HG02943 (cell line): ENCODE results near the gene DLGAP1.
A peak's percentile ranks its signal among the peaks of the same experiment; 100 is the strongest.

ENCODE experiments used
- ATAC-seq: cut with Tn5 transposase; IDR thresholded peaks from one replicate; pipeline ENCODE4 v1.9.1; 2021; ENCODE audit warnings: mild to moderate bottlenecking, low read depth, moderate library complexity; ENCODE audit not compliant: unreplicated experiment

DLGAP1 gene

DNA sequence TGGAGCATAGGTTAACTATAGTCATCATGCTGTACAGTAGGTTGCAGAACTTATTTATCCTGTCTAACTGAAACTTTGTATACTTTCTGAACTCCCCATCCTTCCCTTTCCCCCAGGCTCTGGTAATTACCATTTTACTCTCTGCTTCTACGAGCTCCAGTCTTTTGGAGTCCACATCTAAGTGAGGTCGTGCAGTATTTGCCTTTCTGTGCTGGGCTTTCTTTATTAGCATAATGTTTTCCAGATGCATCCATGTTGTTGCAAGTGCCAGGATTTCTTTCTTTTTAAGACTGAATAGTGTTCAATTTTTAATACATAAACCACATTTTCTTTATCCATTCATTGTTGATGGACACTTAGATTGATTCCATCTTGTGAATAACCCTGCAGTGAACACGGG is 541.0 kb downstream of the DLGAP1 start:
- no peak for ATAC-seq

DNA sequence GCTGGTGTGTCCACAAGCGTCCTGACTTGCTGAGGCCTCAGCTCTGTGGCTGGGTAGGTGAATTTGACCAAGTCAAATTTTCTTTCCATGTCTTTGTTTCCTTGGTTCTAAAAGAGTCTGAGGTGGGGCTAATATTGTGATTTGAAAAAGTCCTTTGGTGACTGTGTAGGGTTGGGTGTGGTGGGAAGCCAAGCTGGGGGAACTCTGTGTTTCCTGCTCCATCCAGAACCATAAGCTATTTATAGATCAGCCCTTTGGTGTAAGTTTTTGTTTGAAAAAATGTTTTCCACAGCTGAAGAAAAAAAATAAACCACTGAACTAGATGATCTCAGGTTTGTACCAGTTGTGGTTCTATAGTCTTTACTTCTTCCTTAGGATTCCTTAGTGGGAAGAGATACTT is 542.4 kb downstream of the DLGAP1 start:
- ATAC-seq, result no peak

DNA sequence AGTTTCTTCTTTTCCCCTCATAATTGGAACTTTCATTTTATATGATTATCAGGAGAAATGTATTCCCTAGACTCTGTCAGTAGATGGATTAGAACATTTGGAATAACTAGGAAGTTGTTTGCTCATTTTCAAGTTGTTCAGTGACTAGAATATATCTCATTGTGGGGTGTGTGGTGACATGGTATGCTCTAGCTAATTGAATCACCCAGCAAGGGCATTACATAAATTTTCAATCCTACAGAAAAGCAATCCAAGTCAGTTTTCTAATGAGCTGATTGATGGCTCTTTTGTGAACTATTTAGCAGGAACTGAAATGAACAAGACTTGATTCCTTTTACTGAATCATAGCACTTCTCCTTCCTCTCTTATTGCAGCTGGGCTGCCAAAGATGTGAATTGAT is 543.7 kb downstream of the DLGAP1 start:
- no peak for ATAC-seq

DNA sequence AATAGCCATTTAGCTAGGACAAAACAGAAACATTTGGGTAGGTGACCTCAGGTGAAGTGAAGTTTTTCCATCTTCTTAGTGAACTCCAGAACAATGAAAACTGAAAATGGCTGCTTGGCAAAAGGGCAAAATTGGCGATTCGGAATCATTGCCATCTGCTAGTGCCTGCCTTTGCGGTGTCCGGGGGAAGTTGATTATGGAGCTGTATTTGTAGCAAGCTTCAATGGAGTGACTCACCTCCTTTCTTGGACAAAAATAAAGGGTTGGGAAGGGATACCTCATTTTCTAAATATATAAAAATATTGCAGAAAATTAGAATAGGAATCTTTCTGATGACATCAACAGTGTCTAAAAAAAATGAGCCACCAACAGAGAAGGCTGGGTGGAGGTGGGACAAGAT is 544.6 kb downstream of the DLGAP1 start:
- no peak for ATAC-seq

DNA sequence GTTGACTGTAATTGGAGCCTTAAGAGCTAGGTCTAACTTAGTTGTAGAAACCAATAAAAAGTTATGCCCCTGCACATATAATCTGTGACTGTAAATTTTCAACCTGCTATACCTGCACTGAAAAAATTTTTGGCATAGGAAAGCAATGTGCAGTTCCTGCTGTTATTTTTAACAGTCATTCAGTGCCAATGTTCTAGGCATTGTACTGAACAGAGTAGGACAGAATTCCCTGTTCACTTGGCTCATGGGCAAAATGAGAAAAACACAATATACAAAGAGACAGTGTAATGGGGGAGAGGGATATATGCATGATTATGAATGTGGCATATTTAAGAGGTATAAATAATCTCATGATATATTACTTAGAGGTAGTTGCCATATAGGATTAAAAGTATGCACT is 547.2 kb downstream of the DLGAP1 start:
- no peak for ATAC-seq

DNA sequence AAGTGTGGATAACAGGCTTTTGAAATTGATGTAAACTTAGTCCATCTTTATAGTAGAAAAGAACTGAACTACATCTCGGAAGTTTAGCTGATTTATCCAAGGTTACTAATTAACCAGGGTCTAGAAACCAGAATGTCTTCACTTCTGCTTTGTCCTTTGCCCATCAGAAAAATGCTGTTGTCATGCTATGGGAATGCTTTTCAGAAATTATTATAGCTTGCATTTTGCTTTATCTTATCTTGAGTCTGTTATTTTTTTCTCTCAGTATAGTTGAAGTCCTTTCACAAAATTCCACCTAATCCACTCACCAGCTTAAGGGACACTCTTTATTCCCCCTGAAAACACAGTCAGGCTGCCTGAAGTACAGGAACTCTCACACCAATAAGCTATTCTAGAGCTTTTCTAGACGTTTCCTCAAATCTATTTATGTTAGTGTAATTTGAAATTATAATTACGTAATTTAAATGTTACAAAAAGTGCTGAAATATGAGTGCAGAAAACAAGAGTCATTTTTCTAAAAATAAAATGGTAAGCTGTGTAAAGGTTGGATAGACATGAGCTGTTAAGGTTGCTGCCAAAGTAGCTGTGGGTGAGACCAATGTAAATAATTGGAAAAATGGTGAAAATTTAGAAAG is 548.9 kb downstream of the DLGAP1 start:
- ATAC-seq, result peak; percentile 72

DNA sequence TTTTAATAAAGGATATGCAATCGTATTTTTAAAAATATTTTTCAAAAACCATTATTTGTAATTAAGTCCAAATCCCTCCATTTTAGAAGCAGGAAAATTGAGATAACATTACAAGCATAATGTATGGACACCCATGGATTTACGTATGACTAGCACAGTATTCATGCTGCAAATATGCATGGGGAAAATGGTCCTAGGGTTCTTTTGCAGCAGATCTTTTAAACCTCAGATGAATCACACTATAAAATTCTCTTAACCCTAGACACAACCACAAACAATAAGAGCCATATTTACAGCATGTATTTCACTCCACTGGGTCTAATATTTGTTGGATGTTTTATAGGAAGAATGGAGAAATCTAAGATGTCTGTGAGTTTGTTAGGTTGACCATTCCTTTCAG is 551.8 kb downstream of the DLGAP1 start:
- no peak for ATAC-seq

DNA sequence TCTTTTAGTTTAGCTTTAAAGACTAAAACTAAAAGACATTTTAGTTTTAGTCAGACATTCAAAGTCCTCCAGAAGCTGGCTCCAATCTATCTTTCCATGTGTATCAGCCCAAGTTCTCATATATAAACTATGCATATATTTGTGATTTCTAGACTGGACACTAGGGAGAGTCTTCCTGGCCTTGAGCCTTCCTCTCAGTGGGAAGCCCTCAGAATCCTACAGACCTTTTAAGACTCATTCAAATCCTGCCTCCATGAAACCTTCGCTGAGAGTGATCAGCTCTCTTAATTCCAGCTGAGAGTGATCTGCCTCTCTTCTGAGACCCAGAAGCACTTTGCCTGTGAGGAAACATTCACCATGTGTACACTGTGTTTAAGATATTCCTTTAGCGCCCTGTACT is 552.4 kb downstream of the DLGAP1 start:
- no peak for ATAC-seq

DNA sequence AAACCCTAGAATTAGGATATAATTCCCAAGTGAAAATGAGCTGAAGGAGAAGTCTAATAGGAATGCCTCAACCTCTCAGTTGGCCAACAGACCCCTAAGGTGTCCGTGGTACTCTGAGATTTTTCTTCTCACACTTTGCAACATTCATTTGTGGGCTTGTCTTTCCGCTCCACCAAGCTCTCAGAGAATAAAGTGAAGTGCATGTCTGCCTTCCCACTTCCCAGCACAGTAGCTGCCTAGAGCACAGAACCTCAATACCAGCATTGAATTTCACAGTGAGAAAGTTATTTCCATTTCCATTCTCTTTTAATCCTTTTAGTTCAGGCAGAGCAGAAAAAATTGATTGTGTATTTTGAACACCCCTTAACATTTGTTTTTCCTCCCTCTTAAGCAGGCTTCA is 553.3 kb downstream of the DLGAP1 start:
- ATAC-seq, result no peak

DNA sequence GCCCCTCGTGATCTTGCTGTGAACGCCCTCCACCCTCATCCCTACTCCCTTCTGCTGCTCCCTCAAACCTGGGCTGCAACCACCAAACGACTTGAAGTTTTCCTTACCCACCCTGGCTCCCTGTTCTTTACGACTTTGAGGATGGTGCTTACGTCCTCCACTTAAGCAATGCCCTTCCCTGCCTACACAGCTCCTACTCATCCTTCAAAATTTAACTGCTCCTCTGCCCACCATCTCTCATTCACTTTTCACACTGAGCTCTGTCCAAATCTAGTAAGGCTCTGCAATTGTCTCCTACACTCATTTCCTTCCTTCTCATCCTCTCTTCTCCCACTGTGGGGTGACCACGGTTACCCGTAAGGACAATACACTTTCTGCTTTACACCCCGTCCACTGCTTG is 554.1 kb downstream of the DLGAP1 start:
- ATAC-seq, result no peak

DNA sequence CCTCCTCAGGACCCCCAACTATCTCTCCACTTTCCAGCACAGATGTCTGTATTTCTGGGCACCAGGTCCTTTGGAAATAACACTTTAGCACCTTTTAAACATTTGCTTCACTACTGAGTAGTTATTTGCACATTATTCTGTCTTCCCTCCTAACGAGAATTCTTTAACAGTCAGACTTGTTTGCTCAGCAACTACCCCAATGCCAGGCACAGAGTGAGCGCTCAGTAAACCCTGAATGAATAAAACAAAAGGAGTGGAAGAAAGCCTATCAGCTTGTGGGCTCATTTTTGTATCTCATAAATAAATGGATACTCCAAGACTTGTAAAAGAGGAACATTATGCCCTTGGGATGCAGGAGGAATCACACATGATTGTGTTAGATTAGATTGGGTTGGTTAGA is 554.8 kb downstream of the DLGAP1 start:
- no peak for ATAC-seq

DNA sequence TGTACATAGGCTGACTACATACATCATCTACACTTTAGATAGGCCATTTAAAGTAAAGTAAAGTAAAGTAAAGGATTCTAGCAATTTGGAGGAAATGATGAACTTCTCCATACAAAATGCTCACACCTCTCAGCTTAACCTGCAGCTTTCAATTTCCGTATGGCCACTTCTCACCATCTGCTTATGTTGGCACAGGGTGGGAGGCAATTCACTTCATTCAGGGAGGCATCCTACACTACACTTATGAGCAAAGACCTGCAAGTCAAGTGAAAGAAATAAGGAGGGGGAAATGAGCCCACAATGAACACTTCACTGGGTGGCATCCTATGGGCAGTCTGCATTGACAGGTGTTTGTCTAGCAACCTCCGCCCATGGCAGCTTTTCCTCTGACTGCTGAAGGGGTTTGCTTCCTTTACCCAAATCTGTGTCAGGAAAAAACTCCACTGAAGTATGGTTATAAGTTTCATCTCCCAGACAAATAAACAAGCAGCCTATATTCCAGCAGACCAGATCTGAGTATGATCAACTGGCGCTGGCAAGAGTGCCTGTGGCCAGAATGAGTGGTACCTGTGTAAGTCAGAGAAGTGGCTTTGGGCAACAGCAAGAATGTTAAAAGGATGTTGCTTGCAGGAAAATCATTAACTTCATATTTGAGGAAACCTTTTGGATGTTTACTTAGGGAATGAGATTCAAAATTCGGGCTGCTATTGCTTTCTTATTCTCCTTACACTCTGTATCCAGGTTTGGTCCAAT is 556.1 kb downstream of the DLGAP1 start:
- ATAC-seq, result no peak

DNA sequence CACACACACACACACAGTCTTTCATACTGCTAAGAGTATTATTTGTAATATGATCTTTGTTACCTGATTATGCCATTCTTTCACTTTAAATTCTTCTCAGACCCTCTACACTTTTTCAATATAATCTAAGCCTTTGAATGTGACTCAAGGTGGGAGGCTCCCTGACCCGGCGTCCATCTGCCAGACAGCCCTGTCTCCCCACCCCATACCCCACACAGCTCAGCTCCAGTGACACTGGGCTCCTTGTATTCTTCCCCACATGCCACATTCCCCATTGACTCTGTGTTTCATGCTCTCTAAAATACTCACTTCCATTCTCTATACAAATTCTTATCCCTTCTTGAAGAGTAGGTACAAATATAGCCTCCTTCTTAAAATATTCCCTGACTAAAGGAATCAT is 563.0 kb downstream of the DLGAP1 start:
- ATAC-seq, result no peak

DNA sequence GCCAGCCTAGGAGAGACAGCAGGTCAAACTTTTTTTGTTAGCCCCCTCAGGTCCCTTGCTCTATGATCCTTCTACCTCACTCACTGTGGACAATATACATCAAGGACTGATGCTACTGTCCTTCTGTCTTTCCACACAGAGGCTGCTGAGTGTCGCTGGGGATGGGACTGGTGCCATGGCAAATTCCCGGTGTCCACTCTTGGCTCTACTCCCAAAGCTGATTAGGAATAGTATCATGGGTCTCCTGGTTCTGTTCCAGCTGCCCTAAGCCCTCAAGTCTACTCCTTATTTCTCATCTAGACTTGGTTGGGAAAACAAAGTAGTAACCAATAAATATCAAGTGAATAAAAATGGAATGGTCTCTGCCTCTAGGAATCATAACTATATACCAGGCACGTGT is 563.9 kb downstream of the DLGAP1 start:
- no peak for ATAC-seq

DNA sequence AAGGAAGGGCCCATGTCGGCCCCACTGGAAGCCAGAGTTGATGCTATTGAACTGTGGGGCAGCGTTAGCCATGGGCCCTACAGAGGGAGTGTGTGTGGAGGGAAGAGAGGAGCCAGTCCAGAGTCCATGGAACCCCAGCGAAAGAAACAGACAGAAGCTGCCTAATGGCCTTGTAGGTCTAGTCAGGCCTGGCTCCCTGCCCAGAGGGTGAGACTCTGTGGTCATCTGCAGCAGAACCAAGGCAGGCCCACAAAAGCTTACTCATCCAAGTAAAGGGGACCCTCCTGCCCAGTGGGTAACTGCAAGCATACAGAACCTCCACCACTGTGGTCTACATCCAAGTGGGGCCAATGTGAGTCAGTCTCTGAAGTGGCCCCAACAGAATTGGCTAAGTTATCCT is 565.3 kb downstream of the DLGAP1 start:
- ATAC-seq, result no peak

DNA sequence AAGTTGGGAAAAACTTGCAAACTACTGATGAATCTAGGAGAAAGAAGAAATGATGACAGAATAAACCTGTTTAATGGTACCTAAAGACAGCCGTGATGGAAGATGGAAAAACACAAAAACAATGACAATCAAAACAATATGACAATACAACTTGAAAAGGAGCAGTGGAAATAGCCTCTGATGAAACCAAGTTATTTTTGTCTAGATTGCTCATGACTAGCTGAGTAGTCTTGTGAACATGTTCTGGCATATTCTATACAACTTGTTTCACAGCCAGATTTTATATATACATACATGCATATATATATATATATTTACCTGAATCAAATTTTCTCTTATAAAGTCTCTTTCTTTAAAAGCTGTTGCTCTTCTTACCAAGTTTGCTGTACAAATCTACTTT is 566.0 kb downstream of the DLGAP1 start:
- no peak for ATAC-seq

DNA sequence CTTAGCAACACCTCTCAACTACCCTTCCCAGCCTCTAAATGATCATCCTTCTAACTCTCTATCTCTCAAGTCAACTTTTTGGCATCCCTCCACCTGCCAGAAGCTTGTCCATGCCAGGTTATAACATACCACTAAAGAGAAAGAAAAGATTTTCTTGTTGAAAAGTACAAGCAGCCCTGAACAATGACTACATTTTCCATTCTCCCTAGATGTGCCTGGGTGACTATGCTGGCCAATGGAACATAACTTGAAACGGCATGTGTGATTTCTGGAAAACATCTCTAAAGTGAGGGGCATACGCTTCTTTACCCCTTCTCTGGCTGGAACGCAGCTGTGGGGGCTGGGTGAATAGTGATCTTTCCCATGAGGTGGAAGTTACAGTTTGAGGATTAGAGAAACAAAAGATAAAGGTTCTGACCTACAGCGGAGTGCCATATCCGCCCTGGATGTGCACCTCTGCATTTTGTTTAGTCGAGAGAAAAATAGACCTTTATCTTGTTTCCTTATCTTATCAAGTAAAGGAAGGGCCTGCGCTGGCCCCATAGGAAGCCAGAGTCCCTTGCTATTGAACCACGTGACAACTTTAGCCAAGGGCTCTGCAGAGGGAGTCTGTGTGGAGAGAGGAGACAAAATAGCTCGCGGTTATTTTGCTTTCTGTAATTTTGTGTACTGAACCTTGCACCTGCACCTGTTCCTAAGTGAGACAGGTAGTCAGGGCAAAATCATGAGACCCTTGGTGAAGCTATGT is 568.4 kb downstream of the DLGAP1 start:
- ATAC-seq, result no peak

DNA sequence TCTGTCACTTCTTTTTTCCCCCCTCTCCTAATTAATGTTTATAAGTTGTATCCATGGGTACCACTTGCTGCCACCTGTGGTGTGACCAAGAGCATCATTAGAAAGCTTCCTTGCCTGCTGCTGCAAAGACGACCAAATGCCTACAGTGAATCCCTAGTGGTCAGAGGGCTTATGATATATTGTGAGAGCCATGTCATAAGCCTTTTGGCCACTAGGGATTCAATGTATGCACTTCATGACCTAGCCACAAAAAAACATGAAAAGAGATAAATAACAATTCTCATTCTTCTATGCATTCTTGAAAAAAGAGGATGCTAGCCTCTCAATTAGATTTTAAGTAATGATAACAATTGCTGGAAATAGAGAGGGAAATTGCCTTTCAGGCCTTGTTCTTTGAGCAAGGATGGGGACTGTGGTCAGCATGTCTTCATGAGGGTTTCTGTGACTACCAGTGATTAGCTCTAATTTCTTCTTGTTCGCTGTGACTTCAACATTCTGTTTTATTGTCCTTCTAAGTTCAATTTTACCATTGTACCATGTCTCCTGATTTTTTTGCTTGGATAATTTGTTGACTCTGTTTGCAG is 569.8 kb downstream of the DLGAP1 start:
- ATAC-seq, result no peak

DNA sequence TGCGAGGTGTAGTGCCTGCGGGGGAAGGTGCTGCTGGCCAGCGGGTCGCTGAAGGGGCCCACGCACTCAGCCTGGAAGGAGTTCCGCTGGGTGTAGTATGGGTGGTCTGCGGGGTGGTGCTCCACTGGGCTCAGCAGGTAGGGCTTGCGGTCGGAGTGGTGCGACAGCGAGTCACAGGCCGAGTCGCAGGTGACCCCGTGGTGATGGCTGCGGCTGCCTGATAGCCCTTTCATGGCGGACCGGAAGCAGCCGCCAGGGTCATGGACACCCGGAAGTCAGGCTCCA is 575.3 kb downstream of the DLGAP1 start:
- no peak for ATAC-seq

DNA sequence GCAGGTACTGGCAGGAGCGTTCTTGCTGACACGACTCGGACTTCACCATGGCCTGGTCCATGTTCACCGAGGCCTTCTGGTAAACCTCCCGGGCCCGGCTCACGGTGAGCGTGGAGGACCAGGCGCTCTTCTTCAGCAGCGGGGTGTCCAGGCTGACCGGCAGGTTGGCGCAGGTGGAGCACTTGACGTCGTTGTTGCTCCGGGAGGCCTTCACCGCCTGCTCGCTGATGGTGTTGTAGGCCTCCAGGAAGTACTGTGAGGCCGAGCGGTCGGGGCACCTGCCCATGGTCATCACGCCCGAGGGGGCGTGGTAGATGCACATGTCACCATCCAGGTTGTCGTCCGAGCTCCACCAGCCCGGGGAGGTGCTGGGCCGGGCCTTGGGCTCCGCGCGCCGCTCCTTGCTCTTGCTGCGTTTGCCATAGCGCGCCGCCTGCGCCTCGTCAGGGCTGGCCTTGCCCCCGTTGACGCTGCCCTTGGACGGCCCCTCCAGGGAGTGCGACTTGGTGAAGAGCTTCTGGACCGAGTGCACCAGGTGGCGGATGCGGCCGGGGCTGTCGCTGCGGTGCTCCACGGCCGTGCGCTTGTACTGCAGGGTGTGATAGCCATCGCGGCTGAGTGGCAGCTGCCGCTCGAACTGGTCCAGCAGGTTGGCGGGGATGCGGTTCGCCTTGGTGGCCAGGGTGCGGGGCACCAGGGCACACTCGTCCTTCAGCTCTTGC is 575.8 kb downstream of the DLGAP1 start:
- ATAC-seq, result no peak

DNA sequence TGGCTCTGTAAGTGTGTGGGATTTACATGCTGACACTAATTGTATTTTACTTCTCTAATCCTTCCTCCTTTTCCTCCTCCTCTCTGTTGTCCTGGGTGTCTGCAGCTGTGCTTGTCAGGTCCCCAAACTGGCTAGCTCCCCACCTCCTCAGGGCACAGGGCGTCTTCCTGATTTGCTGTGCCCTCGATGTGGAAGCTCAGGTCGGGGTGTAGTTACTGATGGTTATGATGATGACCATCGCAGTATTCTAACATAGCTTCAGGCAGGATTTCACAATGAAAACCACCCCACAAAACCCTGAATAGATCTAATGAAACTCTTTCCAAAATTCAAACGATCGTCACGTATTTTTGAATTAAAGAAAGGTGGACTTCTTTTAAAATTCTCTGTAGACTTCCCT is 576.7 kb downstream of the DLGAP1 start:
- ATAC-seq, result no peak
